Sigmoid colon (tissue), 4 donors: ENCODE measurements around the gene TUBGCP2.

Source experiments
- CTCF ChIP-seq, 4 experiments: fragments of 450-650 bp in 3 of 4; fragments of 200-600 bp in 1 of 4; IDR thresholded peaks; one replicate each; pipeline ENCODE4 v1.5.1; 2016 to 2019; ENCODE audit warnings: antibody characterized with exemption in 4 of 4, mild to moderate bottlenecking in 3 of 4, moderate library complexity in 2 of 4
- EP300 ChIP-seq, 4 donors: sonication (generic); formaldehyde crosslinking; IDR thresholded peaks; one replicate each; pipeline ENCODE4 v1.6.1; 2017; ENCODE audit warnings: antibody characterized with exemption in 4 of 4

- TF ChIP-seq EP300 (IDR thresholded peaks at IDR 0.05), result no peak
- no peak for TF ChIP-seq CTCF (IDR thresholded peaks at IDR 0.05)
These were observed 8.9 kb downstream of the TUBGCP2 start for GRCh38 chr10:133299738-133300137.
